ENCODE data around the gene INPP5F. TPM values are rescaled to one million over a fixed set of nuclear protein-coding genes. Genes with fewer than 3 reads are reported as not detected.

The INPP5F gene
- total and polyA plus RNA-seq, 9 donors = 8.1 to 18.8 (median 13.8) TPM

- H3K36me3 ChIP-seq = no peaks in the 10 kb centered on the region
- H3K9me3 ChIP-seq = no peaks in the 10 kb centered on the region
- intact Hi-C loops (cut with DNase I) = loop anchor here in 1 of 4 donors (10.0 kb wide), 1 partner anchor 95 kb away; no protein-coding TSS in a partner anchor
- 80 to 92% (median 86%) methylated on average over 3 of the region's 3 CpGs for WGBS, 3 donors
- no peak for TF ChIP-seq EP300 (IDR thresholded peaks at IDR 0.05)
- H3K27me3 ChIP-seq = no peaks in the 10 kb centered on the region
- no peaks in the 10 kb centered on the region for H3K4me1 ChIP-seq (ENCODE audit: insufficient read depth)
- DNase-seq = no peak
- no peak overlapping the region for H3K4me3 ChIP-seq
- H3K27ac ChIP-seq = no peak overlapping the region
Measured at GRCh38 chr10:119849944-119850343, 124.1 kb downstream of the INPP5F start.

- H3K27ac ChIP-seq = no peak overlapping the region
- no peaks in the 10 kb centered on the region for H3K9me3 ChIP-seq
- no peak overlapping the region for H3K4me3 ChIP-seq
- no peak for TF ChIP-seq POLR2A (IDR thresholded peaks at IDR 0.05)
- no peak for TF ChIP-seq EP300 (IDR thresholded peaks at IDR 0.05)
- TF ChIP-seq CTCF (IDR thresholded peaks at IDR 0.05) = no peak
- no peaks in the 10 kb centered on the region for H3K36me3 ChIP-seq
- 96 to 97% (median 96%) methylated on average over 6 of the region's 6 CpGs for WGBS, 3 donors
- H3K27me3 ChIP-seq = no peaks in the 10 kb centered on the region
- no peaks in the 10 kb centered on the region for H3K4me1 ChIP-seq (ENCODE audit: insufficient read depth)
- no peak for DNase-seq
- intact Hi-C loops (cut with DNase I) = no loop called here
Measured at GRCh38 chr10:119852277-119852676, 126.4 kb downstream of the INPP5F start.

GRCh38 chr10:119852822-119853221, 127.0 kb downstream of the INPP5F start:
- Histone ChIP-seq H3K9me3 (no peaks in the 10 kb centered on the region), H3K36me3 (no peaks in the 10 kb centered on the region), H3K27me3 (no peaks in the 10 kb centered on the region), H3K4me1 (ENCODE audit: insufficient read depth) (no peaks in the 10 kb centered on the region), H3K27ac (no peak overlapping the region), H3K4me3 (no peak overlapping the region)
- WGBS, 3 donors = 94 to 95% (median 94%) methylated on average over 6 of the region's 6 CpGs
- intact Hi-C loops (cut with DNase I) = no loop called here
- no peak for DNase-seq
- no peak for TF ChIP-seq POLR2A (IDR thresholded peaks at IDR 0.05)
- no peak for TF ChIP-seq EP300 (IDR thresholded peaks at IDR 0.05)
- no peak for TF ChIP-seq CTCF (IDR thresholded peaks at IDR 0.05)

GRCh38 chr10:119853574-119853973, 127.7 kb downstream of the INPP5F start:
- H3K9me3 ChIP-seq = no peaks in the 10 kb centered on the region
- H3K27me3 ChIP-seq = no peaks in the 10 kb centered on the region
- no peaks in the 10 kb centered on the region for H3K4me1 ChIP-seq (ENCODE audit: insufficient read depth)
- no peak for TF ChIP-seq EP300 (IDR thresholded peaks at IDR 0.05)
- no peak for TF ChIP-seq CTCF (IDR thresholded peaks at IDR 0.05)
- TF ChIP-seq POLR2A (IDR thresholded peaks at IDR 0.05) = no peak
- 73 to 79% (median 78%) methylated on average over 1 of the region's 1 CpG for WGBS, 3 donors
- no peak for DNase-seq
- no peaks in the 10 kb centered on the region for H3K36me3 ChIP-seq
- intact Hi-C loops (cut with DNase I) = no loop called here
- H3K4me3 ChIP-seq = no peak overlapping the region
- no peak overlapping the region for H3K27ac ChIP-seq

- TF ChIP-seq POLR2A (IDR thresholded peaks at IDR 0.05) (no peak), EP300 (IDR thresholded peaks at IDR 0.05) (no peak)
- WGBS, 3 donors = 63 to 65% (median 64%) methylated on average over 1 of the region's 1 CpG
- intact Hi-C loops (cut with DNase I) = no loop called here
- no peak overlapping the region for H3K27ac ChIP-seq
- H3K36me3 ChIP-seq = no peaks in the 10 kb centered on the region
- no peaks in the 10 kb centered on the region for H3K27me3 ChIP-seq
- H3K4me1 ChIP-seq (ENCODE audit: insufficient read depth) = no peaks in the 10 kb centered on the region
- DNase-seq = no peak
- H3K4me3 ChIP-seq = no peak overlapping the region
- no peaks in the 10 kb centered on the region for H3K9me3 ChIP-seq
Measured at GRCh38 chr10:119858063-119858462, 132.2 kb downstream of the INPP5F start.
